Fibroblast of upper back skin (primary cell): ENCODE measurements around the gene SIPA1.

ENCODE experiments used
- DNase-seq: peaks from one replicate; pipeline ENCODE4 v3.0.0-alpha.2; 2013

The SIPA1 gene, protein sequence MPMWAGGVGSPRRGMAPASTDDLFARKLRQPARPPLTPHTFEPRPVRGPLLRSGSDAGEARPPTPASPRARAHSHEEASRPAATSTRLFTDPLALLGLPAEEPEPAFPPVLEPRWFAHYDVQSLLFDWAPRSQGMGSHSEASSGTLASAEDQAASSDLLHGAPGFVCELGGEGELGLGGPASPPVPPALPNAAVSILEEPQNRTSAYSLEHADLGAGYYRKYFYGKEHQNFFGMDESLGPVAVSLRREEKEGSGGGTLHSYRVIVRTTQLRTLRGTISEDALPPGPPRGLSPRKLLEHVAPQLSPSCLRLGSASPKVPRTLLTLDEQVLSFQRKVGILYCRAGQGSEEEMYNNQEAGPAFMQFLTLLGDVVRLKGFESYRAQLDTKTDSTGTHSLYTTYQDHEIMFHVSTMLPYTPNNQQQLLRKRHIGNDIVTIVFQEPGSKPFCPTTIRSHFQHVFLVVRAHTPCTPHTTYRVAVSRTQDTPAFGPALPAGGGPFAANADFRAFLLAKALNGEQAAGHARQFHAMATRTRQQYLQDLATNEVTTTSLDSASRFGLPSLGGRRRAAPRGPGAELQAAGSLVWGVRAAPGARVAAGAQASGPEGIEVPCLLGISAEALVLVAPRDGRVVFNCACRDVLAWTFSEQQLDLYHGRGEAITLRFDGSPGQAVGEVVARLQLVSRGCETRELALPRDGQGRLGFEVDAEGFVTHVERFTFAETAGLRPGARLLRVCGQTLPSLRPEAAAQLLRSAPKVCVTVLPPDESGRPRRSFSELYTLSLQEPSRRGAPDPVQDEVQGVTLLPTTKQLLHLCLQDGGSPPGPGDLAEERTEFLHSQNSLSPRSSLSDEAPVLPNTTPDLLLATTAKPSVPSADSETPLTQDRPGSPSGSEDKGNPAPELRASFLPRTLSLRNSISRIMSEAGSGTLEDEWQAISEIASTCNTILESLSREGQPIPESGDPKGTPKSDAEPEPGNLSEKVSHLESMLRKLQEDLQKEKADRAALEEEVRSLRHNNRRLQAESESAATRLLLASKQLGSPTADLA

DNA sequence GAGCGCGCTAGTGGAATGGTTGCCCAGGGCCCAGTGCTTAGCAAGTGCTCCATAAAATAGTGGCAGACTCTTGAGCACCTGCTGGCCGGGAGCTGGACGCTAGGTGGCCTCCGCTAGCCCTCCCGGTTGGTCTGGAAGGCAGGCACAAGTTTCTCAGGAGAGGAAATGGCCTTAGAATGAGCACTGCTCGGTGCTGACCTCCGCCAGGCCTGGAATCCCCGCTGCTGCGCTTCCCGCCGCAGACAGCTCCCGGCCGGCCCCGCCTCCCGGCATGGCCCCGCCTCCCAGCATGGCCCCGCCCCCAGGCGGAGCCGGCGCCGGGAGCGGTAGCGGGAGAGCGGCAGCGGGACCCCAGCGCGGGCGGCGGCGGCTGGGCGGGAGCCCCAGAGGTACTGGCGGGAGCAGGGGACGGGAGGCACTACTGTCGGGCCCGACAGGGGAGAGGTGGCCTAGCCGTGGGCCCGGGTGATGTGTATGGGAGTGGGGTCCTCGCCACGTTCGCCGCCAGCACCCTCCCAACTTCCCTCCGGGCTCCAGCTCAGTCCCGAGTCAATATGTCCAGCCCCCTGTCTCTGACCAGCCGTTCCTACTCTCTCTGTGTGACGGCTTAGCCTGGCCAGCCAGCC, at the start of gene SIPA1:
Gene SIPA1, plus strand, starts transcription at position 308 of the 626 bp plus-strand sequence. CDS start 2,821 bp downstream, outside the sequence.
- DNase-seq, result peak; percentile 82

- peak; percentile 35 for DNase-seq
These were observed 49.5 kb upstream of the SIPA1 start for GRCh38 chr11:65588199-65589054.

DNA sequence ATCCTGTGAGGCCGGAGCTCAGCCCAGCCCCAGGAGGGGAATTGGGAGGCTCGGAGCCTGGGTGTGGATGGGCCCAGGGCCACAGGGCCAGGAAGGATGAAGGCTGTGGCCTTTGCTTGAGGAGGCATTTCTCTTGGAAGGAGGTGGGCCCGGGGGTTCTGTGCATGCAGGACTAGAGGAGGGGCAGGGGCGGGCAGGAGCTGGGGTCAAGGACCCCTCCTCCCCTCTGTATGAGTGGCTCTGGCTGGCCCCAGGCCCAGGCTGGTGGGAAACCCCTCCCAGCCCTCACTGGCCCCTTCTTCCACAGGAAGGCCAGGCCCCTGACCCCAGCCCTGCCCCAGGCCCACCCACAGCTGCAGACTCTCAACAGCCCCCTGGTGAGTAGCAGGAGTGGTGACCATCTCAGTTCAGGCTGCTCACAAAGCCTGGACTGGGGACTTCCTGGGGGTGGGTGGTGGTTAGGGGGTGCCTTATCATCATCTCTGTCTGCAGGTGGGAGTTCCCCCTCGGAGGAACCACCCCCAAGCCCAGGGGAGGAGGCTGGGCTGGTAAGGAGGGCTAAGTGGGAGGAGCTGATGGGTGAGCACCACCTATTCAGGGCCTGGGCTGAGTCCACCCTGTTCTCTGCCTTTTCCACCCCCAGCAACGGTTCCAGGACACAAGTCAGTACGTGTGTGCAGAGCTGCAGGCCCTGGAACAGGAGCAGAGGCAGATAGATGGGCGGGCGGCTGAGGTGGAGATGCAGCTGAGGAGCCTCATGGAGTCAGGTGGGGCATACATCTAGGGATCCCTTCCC, 48.3 kb upstream of the SIPA1 start:
- no peak for DNase-seq

- DNase-seq, result peak; percentile 41
These were observed 47.6 kb upstream of the SIPA1 start for GRCh38 chr11:65590240-65590738.

DNA sequence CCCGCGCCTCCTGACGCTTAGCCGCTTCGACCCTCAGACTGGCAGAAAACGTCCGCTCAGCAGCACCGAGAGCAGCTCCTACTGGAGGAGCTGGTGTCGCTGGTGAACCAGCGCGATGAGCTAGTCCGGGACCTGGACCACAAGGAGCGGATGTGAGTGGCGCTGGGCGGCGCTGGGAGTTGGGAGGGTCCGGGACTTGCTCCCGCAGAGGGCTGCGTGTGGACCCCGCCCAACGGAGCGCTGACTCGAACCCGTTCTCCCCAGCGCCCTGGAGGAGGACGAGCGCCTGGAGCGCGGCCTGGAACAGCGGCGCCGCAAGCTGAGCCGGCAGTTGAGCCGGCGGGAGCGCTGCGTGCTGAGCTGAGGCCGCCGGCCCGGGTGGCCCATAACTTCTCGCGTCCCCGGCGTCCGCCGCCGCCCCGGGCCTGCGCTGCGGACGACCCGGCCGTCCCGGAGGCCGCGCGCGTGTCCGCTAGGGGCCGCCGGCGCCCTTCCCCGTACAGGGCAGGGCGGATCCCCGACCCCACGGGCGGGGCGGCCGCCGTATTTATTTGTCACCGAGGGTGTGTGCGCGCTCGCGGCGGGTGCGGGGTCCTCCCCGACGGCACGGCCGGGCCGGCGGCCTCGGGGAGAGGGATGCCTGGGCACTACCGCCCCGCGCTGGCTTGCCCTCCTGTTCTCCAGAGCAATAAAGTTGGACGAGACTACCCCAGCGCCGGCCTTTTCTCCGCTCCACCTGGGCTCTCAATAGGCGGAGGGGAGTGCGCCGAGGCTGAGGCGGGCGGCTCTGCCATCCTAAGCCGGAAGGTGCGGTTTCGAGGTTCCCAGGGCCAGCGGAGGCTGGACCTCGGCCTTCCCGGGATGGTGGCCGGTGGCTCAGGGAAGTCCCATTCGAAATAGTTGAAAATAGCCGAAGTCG, 45.7 kb upstream of the SIPA1 start:
- peak; percentile 59 for DNase-seq

DNA sequence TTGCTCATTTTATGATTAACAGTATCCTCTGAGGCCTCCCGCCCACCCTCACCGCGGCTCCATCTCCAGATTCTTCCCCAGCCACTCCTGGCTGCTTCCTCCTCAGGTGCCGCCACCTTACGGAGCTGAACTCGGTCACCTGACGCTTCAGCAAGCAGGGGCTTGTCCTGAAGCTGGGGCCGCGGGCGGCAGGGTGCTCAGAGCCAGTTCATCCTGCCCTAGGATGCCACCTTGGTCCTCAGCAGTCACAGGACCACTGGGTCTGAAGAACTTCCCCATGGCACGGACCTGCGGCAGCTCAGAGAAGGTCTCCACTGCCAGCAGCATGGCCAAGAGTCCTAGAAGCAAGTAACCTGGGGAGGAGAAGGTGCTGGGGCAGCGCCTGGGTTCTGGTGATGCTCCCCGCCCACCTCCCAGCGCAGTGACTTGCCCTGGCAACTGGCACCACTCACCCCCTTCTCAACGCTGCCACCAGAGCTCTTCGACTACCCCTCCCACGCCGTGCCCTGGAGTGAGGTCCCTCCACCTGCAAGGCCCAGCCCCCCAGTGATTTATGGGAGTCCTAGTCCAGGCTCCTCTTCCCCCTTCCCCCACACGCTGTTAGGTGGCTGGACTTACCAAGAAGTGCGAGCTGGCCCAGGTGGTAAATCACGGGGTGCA, 44.9 kb upstream of the SIPA1 start:
- no peak for DNase-seq

DNA sequence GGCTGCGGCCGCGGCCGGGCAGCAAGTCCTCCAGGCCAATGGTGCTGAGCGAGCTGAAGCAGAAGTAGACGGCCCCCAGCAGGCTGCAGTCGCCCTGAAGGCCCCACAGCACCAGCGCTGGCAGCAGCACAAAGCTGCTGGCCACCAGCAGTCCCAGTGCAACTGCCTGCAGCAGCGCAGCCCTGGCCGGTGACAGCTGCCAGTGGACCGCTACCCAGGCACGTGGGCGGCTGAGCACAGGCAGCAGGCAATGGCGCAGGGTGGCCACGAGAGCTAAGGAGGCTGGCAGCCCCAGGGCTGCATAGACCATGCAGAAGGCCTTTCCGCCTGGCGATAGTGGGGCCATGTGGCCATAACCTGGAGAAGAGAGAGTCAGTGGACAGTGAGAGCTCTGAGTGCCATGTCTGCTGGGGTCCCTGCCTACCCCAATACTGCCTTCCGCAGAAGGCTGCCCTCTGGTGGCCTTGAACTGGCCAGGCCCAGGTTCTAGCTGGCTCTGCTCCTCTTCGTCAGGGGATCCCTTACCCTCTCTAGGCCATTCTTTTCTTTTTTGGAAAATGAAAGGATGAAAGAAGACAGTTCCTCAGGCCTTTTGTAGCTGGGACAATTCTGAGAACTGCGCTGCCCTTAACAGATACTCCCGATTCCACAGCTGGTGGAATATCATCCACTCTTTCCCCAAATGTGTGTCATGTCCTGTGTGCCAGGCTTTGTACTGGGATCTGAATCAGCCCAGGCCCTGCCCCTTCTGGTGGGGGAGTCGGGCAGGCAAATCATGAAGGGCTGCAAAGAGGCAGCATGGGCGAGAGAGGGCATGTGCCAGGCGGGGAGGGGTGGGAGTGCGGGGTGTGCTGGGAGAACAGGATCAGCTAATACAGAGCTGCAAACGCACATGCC, 44.1 kb upstream of the SIPA1 start:
- no peak for DNase-seq

- no peak for DNase-seq
These were observed 42.8 kb upstream of the SIPA1 start for GRCh38 chr11:65595131-65595530.

DNA sequence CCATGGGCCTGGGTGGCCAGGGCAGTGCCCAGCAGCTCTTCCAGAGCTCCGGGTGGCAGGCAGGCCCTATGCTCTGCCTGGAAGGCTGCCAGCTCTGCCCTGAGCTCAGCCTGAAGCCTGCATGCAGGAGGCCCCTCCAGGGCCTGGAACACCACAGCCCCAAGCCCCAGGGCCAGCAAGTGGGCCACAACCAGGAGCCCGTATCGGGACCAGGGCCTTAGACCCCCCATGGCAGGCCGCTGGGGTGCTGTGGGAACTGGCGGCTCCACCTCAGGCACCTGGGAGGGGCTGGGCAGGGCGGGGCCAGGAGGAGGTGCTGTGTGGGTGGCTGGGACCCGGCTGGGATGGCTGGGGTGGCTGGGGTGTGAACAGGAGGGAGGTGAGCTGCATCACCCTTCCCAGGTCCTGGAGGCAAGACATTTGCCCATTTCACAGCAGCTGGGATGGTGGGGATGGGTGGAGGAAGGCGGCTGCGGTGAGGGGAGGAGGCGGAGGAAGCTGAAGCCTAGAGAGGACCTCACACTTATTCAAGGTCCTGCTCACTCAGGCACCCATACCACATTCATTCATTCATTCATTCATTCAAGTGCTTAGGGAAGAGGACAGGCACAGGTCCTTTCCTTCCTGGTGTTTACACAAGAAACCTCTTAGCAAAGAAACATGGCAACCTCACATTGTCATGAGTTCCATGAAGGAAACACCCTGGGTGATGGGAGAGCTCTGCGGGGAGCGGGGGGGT, 42.2 kb upstream of the SIPA1 start, which contains the start of gene KCNK7:
Gene KCNK7, minus strand, starts transcription at position 258 of the 739 bp plus-strand sequence. Its CDS starts 28 bp downstream, at position 230.
- DNase-seq, result no peak

GRCh38 chr11:65596520-65596919, 41.4 kb upstream of the SIPA1 start:
- no peak for DNase-seq

- no peak for DNase-seq
These were observed 39.6 kb upstream of the SIPA1 start for GRCh38 chr11:65598258-65598699.

- DNase-seq, result no peak
These were observed 38.5 kb upstream of the SIPA1 start for GRCh38 chr11:65599216-65599954.

DNA sequence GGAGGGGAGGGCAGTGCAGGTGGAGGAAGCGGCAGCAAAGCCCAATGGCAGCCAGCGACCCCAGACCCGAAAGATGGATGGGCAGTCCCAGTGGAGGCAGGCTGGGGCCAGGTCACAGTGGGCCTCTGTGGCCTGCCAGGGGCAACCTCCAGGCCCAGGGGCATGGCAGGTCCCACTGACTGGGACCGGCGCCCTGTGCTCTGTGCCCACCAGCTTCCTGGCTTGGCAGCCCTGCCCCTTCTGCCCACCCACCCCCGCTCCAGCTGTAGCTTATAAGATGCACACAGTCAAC, 38.0 kb upstream of the SIPA1 start:
- no peak for DNase-seq

DNA sequence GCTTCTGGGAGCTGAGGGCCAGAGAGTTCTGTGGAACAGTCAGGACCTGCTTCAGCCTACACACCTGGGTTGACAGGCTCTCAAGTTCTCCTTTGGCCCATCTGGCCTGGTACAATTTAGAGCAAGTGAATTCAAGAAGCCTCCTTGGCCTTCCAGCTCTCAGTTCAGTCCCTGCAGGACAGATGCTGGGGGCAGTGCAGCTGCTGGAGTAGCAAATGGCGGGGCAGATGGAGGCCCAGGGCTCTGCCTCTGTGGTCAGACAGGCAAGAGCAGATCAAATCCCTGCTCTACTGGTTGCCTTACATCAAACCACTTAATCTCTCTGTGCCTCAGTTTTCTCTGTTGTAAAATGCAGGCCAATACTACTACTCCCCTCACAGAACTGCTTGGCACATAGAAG, 33.6 kb upstream of the SIPA1 start:
- no peak for DNase-seq

DNA sequence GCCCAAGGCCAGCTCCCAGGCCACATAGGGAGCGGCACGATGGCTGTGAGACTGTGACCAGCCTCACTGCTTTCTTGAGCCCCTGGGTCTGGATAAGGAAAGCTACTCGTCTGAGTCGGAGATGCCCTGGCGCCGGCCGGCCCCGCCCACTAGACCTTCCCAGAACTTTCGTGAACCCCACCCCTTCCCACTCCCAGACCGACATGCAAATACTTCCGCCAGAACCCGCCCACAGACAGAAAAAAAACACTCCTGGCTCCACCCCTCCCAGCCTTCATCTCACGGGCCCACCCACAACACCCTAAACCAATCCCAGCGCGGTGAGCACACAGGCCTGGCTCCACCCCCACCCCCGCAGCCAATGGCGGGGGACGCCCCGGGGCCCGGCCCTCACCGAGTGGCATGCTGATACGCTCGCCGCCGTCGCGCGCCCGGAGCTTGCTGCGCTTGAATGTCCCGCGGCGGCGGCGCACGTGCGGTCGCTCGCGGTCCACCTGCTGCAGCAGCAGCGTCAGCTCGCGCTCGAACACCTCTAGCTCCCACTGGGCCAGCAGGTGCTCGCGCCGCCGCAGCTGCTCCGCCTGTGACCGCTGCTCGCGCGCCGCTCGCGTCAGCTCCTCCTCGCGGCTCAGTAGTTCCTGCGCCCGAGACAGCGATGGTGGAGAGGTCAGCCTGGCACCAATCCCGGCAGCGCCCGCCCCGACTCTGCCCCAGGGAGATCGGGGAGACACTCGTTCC, 30.9 kb upstream of the SIPA1 start:
- DNase-seq, result peak; percentile 96
